Activated T-helper 1 cell treated with Interleukin-2 at 50 U/mL for 16 hours (primary cell): ENCODE data around the gene TMEM72.

Experiments
- DNase-seq: peaks from one replicate; pipeline ENCODE4 v3.0.0-alpha.2; 2020; ENCODE audit warnings: low read depth

The TMEM72 gene

DNA sequence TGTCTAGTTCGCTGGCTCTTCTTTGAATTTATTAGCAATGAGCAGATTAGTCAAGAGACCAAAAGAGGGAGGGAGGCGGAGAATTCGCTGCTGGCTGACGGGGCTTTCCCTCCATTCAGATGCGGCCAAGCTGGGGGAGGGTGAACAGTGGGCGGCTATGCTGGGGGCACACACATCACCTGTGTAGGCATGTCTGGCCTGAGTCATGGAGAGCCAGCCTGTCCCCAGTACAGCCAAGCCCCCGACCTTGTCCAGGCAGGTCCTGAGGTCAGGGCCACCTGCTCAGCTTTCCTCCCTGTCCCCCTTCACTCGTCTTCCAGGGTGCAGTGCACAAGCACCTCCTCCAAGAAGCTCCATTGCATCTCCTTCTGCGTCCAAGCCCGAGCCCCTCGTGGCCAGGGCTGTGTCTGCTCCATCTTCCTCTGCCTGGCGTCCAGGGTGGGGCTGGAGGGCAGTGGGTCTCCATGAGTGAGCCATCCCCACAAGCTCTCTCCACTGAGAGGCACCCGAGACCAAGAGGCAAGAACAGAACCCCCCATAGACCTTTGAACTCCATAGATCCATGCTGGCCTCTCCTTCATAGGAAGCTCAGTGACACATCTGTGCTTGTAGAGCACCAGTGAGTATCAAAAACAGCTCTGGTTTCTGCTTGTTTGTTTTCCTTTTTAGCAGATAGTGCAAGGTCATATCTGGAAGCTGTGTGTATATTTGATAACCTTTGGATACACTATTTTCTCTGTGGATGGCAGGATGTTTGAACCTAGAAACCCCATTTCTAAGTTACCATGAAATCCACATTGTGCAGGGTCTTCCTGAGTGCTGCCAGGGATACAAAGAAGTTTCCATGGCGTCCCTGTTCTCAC lies 69.4 kb downstream of the TMEM72 start:
- no peak for DNase-seq

DNA sequence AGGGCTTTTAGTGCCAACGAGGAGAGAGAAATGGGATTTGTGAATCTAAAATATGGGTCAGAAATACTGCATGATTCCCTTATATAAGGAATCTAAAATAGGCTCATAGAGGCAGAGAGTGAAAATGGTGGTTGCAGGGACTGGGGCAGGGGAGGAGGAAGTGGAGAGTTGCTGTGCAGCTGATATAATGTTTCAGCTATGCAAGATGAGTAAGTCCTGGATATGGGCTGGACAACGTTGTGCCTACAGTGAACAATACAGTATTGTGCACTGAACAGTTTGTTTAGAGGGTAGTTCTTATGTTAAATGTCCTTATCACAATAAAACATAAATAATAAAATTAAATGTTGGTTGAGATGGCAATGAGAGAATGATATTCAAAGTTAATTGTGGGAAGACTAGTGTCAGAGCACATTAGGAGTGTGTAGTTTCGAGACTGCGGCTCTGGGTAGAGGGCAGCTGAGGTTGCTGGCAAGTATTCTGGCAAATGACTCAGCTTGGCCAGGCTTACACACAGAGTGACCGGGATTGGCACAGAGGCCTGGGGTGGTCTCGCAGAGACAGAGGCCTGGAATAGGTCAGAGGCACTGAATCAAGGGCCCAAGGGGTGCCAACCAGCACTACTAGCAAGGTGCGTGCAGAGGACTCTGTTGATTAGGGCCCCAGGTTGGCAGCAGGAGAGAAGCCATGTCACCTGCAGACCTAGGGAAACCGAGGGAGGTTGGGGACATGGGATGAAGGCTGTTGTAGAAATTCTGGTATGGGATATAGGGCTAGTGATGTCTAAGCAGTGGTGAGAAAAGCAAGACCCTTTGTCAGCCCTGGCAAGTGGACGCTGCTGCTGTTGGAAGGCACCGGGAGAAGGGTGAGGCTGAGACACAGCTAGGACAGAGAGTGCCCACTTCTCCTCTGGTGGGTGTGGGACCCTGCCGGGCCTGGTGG lies 70.3 kb downstream of the TMEM72 start:
- DNase-seq = no peak

DNA sequence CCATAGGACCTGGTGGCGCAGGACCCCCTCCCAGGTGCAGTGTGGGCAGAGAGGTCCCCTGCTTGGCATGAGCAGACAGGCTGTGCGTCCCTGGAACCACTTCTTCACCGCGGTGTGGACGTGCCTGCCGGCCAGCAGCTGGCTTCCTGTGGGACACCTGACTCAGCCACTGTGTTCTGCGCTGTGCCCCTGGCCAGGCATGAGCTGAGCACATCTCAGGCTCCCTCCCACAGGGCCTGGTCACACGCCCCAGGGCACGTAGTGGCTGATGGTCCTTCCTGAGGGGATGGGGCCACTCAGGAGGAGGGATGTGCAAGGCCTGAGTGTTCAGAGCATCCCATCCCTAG lies 71.0 kb downstream of the TMEM72 start:
- DNase-seq = no peak

DNA sequence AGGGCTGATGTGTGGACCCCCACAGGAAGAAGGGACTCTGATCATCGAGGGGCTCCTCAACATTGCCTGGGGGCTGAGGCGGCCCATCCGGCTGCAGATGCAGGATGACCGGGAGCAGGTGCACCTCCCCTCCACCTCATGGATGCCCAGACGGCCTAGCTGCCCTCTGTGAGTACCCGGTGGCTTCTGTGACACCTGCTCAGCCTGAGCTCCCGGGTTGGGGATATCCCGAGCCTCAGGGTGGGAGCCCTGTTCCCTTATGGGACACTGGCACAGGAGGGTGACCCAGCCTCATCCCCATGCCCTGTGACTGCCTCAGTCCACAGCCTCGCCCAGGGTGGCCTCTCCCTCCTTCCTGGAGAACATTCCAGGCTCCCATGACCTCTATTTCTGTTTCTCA lies 71.4 kb downstream of the TMEM72 start:
- no peak for DNase-seq

DNA sequence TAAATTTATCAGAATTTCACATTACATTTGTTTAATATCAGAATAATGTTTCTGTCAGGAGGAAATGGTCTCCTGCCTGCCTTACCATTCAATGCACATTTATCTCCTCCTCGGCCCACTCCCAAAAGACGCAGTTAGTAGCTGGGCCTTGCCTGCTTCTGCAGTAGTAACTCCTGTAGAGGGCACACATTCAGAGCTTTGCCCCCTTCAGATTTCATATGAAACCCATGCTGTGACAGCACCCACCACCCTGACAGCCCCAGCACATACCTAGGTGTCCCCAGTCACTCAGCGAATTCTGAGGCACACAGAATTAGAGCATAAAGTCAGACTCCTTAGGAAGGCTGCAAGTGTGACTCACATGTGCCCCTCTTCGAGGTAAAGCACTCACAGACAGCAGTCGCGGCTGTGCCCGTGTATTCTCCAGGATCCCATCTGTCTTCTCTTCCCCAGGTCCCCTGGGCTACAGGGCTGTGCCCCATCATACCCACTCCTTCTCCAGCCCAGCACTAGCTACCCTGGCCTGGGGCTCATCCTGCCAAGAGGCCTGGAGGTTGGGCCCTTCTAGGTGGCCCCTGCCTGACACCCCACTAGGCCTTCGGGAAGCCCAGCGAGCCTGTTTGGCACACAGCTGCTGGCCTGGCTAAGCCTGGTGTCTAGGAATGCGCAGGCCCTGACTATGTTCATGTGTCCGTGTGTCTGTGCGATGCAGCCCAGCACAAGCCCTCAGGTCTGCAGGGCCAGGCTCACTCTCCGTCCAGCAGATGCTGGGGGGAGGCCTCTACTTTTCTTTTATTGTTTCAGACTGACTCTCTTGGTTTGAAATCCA lies 72.1 kb downstream of the TMEM72 start:
- no peak for DNase-seq

DNA sequence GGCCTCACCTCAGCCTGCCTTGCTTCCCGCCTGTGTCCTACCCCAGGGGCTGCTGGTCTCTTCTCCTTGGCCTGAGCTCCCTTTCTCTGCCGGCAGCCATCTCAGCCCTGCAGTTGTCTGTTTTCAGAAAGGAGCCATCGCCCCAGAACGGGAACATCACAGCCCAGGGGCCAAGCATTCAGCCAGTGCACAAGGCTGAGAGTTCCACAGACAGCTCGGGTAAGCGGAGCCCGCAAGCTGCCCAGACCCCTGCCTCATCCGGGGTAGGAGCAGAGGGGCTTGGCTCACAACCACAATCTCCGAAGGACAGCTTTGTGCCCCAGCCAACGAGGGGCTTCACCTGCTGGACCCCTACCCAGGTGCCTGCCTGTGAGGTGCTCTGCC lies 72.8 kb downstream of the TMEM72 start:
- no peak for DNase-seq

DNA sequence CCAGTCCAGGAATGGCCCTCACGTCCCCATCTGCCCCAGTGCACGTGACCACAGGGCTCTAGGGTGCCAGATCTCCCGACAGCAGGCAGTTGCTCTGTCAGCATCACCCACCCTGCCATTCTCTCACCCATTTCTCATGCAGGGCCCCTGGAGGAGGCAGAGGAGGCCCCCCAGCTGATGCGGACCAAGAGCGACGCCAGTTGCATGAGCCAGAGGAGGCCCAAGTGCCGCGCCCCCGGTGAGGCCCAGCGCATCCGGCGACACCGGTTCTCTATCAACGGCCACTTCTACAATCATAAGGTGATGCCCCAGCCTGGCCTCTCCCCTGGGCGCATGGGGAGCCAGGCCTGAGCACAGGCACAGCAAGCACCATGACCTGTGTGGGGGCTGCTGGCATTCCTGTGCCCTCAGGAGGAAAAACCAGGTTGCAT lies 73.5 kb downstream of the TMEM72 start:
- no peak for DNase-seq

DNA sequence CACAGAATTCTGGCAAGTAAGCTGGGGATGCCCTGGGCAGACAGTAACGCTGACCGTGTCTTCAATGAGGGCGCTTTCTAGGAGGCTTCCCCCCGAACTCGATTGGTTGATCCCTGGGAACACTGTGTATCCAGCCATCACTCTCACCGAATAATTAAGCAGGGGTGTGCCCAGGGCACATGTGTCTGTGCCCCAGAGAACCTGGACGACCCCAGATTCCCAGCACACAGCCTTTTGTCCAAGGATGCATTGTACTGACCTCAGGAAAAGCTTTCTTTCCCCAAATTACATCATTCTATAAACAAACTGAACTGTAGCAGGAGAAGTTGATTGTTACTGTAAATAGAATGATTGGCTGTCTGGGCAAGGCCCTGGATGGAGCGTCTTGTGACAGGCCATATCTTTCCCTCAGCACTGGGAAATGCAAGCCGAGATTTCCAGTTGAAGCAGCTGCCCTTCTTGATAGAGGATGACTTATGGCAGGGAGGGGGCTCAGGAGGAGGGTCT lies 74.1 kb downstream of the TMEM72 start:
- DNase-seq = no peak

DNA sequence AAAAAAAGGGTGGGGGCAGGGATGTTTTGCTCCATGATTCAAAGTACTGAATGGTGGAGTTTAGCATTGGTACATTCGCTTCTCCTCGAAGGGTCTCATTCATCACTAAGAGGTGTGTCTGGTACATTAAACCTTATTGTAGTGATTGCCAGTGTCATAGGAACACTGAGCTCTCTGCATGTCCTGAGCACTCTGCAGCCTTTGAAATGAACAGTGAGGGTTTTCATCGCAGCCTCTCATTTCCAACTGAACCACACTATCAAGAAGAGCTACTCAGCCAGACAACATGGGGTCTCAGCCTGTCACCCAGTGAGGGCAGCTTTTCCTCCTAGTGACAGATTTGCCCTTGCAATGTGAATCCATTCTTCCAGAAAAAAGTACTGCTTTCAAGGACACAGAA lies 75.0 kb downstream of the TMEM72 start:
- DNase-seq = no peak
